Stimulated activated CD4-positive, alpha-beta T cell treated with anti-CD3 and anti-CD28 coated beads, TNF-alpha, amount 100 ng/mL, for 48 hours (primary cell): ENCODE data around the gene EDC4.
"Not testable (repeated sequence)": the region's sequence is repeated elsewhere in the genome, so short reads cannot be mapped to it uniquely, and the experiment has no call there.

Experiments
- DNase-seq, 3 donors: peaks; one replicate each; pipeline ENCODE4 v3.0.0-alpha.2; 2020; ENCODE audit warnings: low read depth in 3 of 3

Gene EDC4

DNA sequence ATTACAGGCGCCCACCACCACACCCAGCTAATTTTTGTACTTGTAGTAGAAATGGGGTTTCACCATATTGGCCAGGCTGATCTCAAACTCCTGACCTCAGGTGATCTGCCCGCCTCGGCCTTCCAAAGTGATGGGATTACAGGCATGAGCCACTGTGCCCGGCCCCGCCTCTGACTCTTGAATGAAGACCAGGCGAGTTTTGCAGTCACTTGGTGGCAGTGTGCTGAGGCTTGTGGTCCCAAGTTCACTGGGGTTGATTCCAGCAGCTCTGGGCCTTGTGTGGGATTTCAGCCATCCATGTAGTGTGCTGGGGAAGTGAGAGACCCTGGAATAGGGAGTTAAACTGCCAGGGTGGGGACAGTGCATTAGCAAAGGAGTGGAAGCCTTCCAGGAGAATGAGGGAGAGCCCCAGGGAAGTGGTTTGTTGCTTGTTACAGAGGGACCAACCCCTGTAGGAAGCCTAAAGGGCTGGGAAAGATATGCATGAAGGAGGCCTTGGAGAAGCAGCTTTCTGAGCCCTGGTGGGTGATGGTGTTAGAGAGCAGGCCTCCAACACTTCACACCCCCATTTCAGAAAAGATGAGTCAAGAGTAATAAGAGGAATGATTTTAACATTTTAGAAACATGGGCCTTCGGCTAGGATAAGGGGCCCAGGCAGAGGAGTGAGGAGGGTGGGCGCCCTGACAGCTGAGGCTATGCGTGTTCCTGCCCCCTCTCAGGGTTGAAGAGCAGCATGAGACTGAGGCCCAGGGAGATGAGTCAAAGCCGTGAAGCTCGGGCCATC, 34.7 kb downstream of the EDC4 start:
- no peak for DNase-seq

DNA sequence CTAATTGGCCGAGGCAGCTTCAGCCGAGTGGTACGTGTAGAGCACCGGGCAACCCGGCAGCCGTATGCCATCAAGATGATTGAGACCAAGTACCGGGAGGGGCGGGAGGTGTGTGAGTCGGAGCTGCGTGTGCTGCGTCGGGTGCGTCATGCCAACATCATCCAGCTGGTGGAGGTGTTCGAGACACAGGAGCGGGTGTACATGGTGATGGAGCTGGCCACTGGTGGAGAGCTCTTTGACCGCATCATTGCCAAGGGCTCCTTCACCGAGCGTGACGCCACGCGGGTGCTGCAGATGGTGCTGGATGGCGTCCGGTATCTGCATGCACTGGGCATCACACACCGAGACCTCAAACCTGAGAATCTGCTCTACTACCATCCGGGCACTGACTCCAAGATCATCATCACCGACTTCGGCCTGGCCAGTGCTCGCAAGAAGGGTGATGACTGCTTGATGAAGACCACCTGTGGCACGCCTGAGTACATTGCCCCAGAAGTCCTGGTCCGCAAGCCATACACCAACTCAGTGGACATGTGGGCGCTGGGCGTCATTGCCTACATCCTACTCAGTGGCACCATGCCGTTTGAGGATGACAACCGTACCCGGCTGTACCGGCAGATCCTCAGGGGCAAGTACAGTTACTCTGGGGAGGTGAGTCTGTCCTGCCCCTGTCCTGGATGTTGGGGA, 36.3 kb downstream of the EDC4 start:
- no peak for DNase-seq

DNA sequence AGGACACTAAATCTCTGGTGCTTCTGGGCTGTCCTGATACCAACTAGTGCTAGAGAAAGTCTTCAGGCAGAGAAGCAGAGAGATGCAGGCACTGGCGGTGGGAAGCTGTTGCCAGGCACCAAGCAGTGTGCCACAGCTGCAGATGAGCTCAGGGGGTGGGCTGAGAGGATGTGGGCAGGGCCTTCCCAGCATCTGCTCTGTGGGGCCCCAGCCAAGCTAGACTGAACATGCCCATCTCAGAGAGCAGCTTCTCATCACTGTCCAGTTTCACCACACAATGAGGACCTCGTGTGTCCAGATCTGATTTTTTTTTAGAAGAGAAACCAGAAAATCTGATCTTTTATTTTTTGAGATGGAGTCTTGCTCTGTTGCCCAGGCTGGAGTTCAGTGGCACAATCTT, 37.3 kb downstream of the EDC4 start:
- no peak for DNase-seq

DNA sequence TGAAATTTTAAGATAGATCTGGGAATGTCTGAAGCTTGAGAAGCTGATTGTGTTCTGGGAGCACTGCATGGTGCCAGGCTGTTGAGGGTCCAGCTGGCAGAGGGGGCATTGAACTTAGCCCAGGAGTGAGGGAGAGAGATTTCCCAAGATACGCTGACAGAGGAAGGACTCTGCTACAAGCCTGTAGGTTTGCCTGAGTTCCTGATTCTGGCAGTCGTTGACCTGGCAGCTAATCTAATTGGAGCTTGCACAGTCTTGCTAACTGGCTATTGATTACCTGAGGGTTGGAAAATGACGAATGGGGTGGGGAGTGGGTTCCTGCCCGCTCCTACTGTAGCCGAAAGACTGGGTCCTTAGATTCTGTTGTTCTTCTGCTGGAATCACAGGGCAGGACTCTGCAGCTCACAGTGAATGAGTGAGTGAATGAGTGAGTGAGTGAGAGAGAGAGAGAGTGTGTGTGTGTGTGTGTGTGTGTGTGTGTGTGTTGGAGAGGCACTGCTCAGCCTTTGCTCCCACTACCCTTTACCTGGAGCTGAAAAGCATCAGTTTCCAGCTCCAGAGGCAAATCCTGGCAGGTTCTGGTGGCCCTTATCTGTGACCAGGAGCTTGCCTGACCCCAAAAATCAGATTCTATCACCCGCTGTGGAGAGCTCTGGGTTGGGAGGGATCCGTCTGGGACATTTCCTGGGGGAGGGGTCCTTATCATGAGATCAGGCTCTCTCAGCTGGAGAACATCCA, 42.1 kb downstream of the EDC4 start:
- no peak for DNase-seq

DNA sequence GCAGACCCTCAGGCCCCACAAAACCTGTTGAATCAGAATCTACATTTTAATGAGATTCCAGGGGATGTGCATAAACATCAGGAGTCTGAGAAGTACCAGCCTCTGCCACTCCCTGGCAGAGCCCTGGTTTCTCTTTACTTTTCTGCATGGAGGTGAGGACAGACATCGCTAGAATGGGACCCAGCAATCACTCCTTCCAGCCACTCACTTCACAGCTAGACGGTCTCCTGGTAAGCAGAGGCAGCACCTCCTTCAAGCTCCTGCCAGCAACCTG, 42.6 kb downstream of the EDC4 start:
- DNase-seq, result not testable (repeated sequence)

DNA sequence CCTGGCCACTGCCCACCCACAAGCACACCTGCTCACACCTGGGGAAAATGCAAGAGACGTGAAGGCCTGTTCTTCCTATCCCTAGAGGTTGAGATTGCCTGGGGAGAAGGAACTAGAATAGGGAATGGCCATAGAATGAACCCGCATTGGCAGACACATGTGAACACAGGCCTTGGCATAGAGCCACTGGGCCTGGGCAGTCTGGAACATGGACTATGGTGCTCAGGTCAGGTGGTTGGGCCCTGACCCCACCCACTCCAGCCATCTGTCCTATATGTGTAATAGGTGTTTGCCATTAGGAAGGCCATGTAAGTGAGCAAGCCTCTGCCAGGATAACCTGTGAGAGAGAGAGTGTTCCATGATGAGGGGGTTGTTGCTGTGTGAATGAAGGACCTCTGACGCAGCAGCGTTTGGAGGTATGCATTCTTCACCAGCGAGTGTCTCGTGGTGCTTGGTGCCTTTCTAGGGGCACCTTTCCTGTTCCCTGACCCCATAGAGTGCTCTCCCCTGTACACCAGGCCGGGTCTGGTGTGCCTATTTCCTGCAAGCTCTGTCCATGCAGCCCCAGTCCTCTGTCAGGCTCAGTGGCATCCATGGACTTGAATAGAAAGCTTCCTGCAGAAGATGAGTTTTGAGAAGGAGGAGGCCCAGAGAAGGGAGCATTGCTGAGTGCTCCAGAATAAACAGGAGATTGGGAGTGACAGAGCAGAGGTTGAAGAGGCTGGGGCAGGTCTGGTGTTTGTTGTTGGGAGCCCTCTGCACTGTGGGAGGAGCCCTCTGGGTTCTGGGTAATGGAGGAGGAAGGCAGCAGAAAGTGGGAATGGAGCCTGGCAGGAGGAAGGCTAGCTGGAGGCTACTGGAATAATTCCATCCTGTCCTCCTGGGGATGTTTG, 43.2 kb downstream of the EDC4 start:
- no peak for DNase-seq

DNA sequence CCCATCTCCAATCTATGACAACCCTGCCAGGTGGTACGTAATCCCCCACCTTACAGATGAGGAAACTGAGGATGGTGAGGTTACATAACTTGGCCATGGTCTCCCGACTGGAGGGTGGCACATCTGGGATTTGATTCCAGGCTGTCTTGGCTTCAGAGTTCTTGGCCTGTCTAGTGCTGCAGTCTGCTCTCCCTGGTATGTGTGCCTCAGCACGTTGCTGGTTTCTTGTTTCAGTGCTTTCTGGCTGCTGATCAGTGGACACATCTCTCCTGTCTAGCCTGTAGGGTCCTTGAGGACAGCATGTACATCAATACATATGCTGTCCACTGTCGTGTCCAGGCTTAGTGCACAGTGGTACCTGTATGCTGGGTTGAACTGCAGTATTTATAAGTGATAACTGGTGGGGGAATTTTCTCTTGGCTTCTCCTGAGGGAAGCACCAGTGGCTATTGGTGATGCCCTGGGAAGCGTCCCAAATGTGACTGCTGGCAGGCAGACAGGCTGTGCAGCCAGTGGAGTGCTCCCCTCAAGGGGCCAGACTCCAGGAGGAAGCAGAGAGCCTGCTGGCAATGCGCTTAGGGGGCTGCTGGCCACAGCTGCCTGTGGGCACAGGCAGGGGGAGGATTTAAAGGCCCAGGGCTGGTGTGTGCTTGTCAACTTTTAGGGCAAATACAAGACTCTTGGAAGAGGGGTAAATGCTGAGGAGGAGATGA, 44.4 kb downstream of the EDC4 start:
- DNase-seq, result no peak

DNA sequence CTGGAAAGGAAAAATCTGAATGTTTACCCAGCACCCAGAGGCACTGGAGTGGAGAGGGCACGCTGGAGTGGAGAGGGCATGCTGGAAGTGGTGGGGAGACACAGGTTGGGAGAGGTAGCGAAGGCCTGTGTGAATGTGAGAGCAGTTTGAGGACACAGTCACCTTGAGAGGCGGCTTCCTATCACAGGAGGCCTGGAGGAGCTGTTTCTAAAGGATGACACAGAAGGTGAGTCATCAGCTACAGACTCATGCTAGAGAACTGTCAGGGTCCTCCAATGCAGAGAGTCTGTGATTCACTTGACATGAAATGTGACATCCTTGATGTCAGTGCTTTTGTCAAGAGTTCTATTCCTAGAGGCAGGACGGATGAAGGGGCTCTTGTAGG, 45.0 kb downstream of the EDC4 start:
- DNase-seq, result peak in 2 of 3 donors; percentile 44 to 49

DNA sequence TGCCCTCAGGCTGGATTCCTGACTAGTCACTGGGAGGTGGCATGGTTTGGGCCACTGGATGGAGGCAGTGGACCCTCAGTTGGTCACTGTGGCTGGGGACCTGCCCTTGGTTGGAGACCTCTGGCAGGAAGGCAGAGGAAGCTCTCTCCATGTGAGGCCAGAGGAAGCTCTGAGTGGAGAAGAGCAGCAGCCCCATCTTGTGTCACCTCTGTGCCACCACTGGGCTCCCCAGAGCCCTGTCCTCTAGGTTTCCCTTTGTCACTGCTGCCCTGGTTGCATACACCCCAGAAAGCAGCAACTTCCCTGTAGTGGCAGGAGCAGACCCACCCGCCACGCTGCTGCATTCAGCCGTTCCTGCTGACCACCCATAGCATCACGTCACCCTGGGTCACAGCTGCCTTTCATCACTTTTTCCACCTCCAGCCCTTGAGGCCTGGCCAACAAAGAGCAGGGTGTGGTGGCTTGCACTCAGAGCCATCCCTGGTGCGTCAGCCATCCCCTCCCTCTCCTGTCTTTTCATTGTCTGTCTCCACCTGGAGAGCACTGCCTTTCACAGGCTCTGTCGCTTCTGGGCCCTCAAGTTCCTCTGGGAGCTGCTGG, 46.9 kb downstream of the EDC4 start:
- DNase-seq, result no peak

DNA sequence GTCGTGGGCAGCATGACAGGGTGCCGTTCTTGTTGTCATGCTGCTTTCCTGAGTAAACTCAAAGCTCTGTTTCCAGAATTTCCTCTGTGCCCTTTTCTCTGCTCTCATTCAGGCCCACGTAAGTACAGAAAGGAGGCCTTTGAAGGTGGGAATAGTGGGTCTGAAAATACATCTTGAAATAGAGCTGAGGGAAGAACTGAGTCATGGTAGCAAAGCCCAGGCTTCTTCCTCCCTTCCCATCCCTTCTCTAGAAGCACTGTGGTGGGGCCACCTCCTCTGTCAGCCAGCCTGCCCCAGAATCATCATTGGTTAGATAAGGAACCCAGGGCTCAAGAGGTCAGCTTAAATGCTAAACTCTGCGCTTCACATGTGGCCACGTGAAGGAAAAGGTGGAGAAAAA, 49.4 kb downstream of the EDC4 start:
- DNase-seq, result no peak

DNA sequence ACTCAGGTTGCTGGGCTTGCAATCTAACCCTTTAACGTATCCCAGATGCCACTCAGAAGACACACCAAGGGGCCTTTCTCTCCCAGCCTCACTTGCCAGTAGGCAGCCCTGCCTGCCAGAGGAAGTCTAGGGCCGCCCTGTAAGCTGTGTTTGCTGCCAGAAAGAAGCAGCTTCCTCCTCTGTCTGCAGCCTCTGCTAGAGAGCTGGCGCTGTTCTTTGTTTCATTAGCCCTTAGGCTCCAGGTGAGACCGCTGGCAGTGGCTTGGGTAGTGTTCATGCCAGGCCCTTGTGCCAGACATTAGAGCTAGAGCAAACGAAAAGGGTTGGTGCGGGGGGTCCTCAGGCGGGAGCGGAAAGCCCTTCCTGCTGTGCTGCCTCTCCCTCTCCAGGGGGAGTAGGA, 49.9 kb downstream of the EDC4 start:
- no peak for DNase-seq

DNA sequence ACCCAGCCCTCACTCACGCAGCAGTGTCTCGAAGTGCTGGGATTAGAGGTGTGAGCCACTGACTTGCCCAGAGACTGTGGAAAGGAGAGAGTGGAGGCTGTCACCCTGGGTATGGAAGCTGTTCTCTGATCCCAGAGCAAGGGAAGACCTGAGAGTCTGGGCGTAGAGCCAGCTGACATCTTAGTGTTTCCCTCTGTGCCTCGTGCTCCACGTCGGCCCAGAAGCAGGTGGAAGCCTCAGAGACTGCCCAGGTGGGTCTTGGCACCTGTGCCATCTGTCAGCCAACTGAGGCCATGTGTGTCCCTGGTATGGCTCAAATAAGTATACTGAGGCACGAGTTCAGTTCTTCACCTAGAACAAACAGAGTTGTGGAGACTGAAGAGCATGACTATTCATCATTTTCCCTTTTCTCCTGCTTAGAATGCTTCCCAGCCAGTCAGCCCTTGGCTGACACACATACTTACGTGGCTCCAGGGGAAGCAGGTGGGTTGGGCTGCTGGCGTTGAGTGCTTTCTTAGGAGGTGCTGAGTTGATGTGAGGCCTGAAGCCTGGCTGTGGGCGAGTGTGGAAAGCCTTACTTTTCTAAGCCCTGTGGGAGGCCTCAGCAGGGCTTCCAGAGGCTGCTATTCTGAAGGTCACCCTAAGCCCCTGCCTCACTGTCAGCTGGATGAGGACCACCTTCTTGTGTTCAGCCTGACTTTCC, 50.7 kb downstream of the EDC4 start:
- no peak for DNase-seq

DNA sequence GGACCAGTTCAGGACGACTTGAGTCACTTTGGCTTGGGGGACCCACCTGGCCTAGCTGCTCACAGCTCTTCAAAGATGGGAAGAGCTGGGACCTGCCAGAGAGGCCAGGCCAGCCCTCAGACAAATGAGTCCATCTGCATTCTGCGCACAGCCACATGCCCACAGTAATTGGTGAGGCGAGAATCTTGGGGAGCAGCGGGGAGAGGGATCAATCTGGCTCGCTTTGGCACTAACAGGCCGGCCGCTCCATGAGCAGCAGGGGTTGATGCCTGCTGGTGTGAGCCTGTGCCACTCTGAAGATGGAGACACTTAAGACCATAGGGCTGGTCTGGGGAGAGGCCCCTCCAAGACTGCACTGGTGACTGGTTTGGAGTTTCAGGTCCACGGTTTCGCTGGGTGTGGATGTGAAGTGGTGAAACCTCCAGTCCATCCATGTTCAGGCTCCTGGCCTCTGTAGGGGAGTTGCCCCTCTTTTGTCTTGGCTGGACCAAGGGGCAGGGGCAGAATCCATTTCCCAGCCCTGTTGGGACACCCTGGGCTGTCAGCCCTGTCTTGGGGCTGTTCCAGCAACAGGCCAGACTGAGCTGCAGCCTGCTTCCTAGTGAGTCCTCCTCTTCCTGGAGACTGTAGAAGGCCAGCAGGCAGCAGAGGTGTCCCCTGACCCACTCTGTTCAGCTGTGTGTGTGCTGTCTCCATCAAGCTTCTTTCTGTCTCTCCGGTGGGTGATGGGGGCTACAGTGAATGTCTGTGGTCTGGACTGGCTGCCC, 51.5 kb downstream of the EDC4 start:
- no peak for DNase-seq

DNA sequence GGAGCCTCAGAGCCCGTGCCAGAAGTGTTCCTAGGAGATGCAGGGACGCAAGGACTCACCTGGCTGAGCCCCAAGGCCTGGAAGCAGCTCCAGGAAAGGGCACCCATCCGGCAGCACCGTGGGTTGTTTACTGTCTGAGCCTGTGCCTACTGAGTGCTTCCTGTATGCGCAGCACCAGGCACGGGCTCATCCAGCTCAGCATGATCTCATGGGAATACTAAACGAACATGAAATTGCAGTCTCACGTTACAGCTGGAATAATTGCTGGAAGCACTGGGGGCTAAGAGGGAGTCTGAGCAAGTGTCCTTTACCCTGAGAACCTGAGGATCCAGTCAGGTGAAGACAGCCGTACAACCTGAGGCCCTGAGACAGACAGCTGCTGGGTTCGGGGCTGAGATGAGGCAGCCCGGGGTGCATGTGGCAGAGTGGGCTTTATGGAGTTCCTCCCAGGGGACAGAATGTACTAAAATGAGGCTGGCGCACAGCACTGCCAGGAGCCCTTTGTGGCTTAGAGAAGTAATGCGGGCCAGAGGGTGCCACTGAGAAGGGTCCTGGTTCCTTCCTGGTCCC, 53.4 kb downstream of the EDC4 start:
- no peak for DNase-seq

DNA sequence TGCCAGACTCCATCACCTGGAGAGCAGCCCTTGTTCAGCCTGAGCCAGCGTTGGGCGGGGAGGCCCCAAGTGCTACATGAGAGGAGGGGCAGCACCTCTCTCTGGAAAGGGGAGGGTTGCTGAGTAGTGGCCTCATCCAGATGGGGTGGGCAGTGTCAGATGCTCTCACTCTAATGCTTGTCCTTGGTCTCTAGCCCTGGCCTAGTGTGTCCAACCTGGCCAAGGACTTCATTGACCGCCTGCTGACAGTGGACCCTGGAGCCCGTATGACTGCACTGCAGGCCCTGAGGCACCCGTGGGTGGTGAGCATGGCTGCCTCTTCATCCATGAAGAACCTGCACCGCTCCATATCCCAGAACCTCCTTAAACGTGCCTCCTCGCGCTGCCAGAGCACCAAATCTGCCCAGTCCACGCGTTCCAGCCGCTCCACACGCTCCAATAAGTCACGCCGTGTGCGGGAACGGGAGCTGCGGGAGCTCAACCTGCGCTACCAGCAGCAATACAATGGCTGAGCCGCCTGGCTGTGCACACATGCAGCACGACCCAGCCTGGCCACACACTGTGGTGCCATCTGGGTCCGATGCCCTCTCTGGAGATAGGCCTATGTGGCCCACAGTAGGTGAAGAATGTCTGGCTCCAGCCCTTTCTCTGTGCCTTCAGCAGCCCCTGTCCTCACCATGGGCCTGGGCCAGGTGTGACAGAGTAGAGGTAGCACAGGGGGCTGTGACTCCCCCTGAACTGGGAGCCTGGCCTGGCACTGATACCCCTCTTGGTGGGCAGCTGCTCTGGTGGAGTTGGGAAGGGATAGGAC, 54.5 kb downstream of the EDC4 start:
- no peak for DNase-seq

DNA sequence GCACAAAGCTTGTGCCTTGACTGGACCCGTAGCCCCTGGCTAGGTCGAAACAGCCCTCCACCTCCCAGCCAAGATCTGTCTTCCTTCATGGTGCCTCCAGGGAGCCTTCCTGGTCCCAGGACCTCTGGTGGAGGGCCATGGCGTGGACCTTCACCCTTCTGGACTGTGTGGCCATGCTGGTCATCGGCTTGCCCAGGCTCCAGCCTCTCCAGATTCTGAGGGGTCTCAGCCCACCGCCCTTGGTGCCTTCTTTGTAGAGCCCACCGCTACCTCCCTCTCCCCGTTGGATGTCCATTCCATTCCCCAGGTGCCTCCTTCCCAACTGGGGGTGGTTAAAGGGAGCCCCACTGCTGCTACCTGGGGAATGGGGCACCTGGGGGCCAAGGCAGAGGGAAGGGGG, 55.3 kb downstream of the EDC4 start:
- no peak for DNase-seq

DNA sequence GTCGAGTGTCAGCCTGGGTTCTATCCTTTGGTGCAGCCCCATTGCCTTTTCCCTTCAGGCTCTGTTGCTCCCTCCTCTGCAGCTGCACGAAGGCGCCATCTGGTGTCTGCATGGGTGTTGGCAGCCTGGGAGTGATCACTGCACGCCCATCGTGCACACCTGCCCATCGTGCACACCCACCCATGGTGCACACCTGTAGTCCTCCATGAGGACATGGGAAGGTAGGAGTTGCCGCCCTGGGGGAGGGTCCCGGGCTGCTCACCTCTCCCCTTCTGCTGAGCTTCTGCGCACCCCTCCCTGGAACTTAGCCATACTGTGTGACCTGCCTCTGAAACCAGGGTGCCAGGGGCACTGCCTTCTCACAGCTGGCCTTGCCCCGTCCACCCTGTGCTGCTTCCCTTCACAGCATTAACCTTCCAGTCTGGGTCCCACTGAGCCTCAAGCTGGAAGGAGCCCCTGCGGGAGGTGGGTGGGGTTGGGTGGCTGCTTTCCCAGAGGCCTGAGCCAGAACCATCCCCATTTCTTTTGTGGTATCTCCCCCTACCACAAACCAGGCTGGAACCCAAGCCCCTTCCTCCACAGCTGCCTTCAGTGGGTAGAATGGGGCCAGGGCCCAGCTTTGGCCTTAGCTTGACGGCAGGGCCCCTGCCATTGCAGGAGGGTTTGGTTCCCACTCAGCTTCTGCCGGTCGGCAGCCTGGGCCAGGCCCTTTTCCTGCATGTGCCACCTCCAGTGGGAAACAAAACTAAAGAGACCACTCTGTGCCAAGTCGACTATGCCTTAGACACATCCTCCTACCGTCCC, 55.9 kb downstream of the EDC4 start:
- DNase-seq, result peak; percentile 63 to 73 (median 66)

DNA sequence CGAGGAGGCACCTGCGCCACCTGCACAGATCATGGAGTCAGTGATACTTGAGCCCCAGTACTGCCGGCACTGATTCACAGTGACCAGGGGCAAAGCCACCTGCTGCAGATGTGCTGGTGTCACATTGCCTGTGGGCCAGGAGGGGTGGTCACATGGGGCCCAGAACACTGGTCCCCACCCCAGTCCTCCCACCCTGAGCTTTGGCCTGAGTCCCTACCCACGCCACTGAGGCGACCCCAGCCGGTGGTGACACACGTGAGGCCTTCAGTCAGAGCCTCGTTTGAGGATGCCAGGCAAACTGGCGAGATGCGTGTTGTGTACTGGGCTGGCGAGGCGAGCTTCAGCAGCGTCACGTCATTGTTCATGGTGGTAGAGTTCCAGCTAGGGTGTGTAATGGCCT, 57.3 kb downstream of the EDC4 start:
- no peak for DNase-seq
